Measurements from ENCODE around the gene PHGDH. TPM values are rescaled to one million over a fixed set of nuclear protein-coding genes. Genes with fewer than 3 reads are reported as not detected.

PHGDH gene
- total RNA-seq, 1 donor from 2014 or later = 280 TPM

GRCh38 chr1:119713749-119714456 lies 2.2 kb downstream of the PHGDH start:
- no peak for TF ChIP-seq CTCF (IDR thresholded peaks at IDR 0.05; ENCODE audit: partially characterized antibody, unreplicated experiment)
- DNase-seq = no peak
- peaks cover 33% of the 10 kb centered on the region for H3K4me1 Mint-ChIP-seq (ENCODE audit: low read depth, unreplicated experiment)
- H3K36me3 Mint-ChIP-seq (ENCODE audit: unreplicated experiment) = no peaks in the 10 kb centered on the region
- peak overlapping the region; percentile 93 for H3K4me3 Mint-ChIP-seq (ENCODE audit: unreplicated experiment)
- peaks cover 30% of the 10 kb centered on the region for H3K9me3 Mint-ChIP-seq (ENCODE audit: unreplicated experiment)
- peak overlapping the region; percentile 96 for H3K27ac Mint-ChIP-seq (ENCODE audit: unreplicated experiment)
- peaks cover 15% of the 10 kb centered on the region for H3K27me3 Mint-ChIP-seq (ENCODE audit: unreplicated experiment)

- Mint-ChIP-seq H3K27ac (ENCODE audit: unreplicated experiment) (peak overlapping the region; percentile 96), H3K36me3 (ENCODE audit: unreplicated experiment) (no peaks in the 10 kb centered on the region), H3K9me3 (ENCODE audit: unreplicated experiment) (peaks cover 32% of the 10 kb centered on the region), H3K4me1 (ENCODE audit: low read depth, unreplicated experiment) (peaks cover 33% of the 10 kb centered on the region), H3K27me3 (ENCODE audit: unreplicated experiment) (peaks cover 15% of the 10 kb centered on the region), H3K4me3 (ENCODE audit: unreplicated experiment) (peak overlapping the region; percentile 93)
- TF ChIP-seq CTCF (IDR thresholded peaks at IDR 0.05; ENCODE audit: partially characterized antibody, unreplicated experiment) = no peak
- no peak for DNase-seq
Measured at GRCh38 chr1:119714583-119714982, 2.8 kb downstream of the PHGDH start.

GRCh38 chr1:119715542-119715941 lies 3.8 kb downstream of the PHGDH start:
- no peaks in the 10 kb centered on the region for H3K36me3 Mint-ChIP-seq (ENCODE audit: unreplicated experiment)

GRCh38 chr1:119718409-119718808 lies 6.7 kb downstream of the PHGDH start:
- no peak for TF ChIP-seq CTCF (IDR thresholded peaks at IDR 0.05; ENCODE audit: partially characterized antibody, unreplicated experiment)
- no peak overlapping the region for H3K4me3 Mint-ChIP-seq (ENCODE audit: unreplicated experiment)
- H3K27me3 Mint-ChIP-seq (ENCODE audit: unreplicated experiment) = peaks cover 5% of the 10 kb centered on the region
- no peak for DNase-seq
- H3K27ac Mint-ChIP-seq (ENCODE audit: unreplicated experiment) = no peak overlapping the region
- H3K4me1 Mint-ChIP-seq (ENCODE audit: low read depth, unreplicated experiment) = peaks cover 29% of the 10 kb centered on the region
- H3K9me3 Mint-ChIP-seq (ENCODE audit: unreplicated experiment) = peaks cover 18% of the 10 kb centered on the region
- H3K36me3 Mint-ChIP-seq (ENCODE audit: unreplicated experiment) = peaks cover 5% of the 10 kb centered on the region

More at GRCh38 chr1:119715542-119715941, 3.8 kb downstream of the PHGDH start:
- no peak for TF ChIP-seq CTCF (IDR thresholded peaks at IDR 0.05; ENCODE audit: partially characterized antibody, unreplicated experiment)
- Mint-ChIP-seq H3K27me3 (ENCODE audit: unreplicated experiment) (peaks cover 15% of the 10 kb centered on the region), H3K27ac (ENCODE audit: unreplicated experiment) (peak overlapping the region; percentile 76), H3K4me1 (ENCODE audit: low read depth, unreplicated experiment) (peaks cover 33% of the 10 kb centered on the region), H3K9me3 (ENCODE audit: unreplicated experiment) (peaks cover 34% of the 10 kb centered on the region), H3K4me3 (ENCODE audit: unreplicated experiment) (peak overlapping the region; percentile 85)
- no peak for DNase-seq

- Mint-ChIP-seq H3K4me3 (ENCODE audit: unreplicated experiment) (no peak overlapping the region), H3K27ac (ENCODE audit: unreplicated experiment) (no peak overlapping the region), H3K4me1 (ENCODE audit: low read depth, unreplicated experiment) (peaks cover 24% of the 10 kb centered on the region), H3K9me3 (ENCODE audit: unreplicated experiment) (peaks cover 13% of the 10 kb centered on the region), H3K27me3 (ENCODE audit: unreplicated experiment) (peaks cover 5% of the 10 kb centered on the region), H3K36me3 (ENCODE audit: unreplicated experiment) (peaks cover 5% of the 10 kb centered on the region)
- no peak for TF ChIP-seq CTCF (IDR thresholded peaks at IDR 0.05; ENCODE audit: partially characterized antibody, unreplicated experiment)
- no peak for DNase-seq
Measured at GRCh38 chr1:119718972-119719371, 7.2 kb downstream of the PHGDH start.

Data from glutamatergic neuron (in vitro differentiated cells).